GM19395 (cell line): Measurements from ENCODE around the gene LRP5.
"Not testable (repeated sequence)": the region's sequence is repeated elsewhere in the genome, so short reads cannot be mapped to it uniquely, and the experiment has no call there.

ENCODE experiments used
- ATAC-seq: cut with Tn5 transposase; IDR thresholded peaks from one replicate; pipeline ENCODE4 v1.9.1; 2021; ENCODE audit warnings: mild to moderate bottlenecking, moderate library complexity; ENCODE audit not compliant: unreplicated experiment

LRP5 gene

DNA sequence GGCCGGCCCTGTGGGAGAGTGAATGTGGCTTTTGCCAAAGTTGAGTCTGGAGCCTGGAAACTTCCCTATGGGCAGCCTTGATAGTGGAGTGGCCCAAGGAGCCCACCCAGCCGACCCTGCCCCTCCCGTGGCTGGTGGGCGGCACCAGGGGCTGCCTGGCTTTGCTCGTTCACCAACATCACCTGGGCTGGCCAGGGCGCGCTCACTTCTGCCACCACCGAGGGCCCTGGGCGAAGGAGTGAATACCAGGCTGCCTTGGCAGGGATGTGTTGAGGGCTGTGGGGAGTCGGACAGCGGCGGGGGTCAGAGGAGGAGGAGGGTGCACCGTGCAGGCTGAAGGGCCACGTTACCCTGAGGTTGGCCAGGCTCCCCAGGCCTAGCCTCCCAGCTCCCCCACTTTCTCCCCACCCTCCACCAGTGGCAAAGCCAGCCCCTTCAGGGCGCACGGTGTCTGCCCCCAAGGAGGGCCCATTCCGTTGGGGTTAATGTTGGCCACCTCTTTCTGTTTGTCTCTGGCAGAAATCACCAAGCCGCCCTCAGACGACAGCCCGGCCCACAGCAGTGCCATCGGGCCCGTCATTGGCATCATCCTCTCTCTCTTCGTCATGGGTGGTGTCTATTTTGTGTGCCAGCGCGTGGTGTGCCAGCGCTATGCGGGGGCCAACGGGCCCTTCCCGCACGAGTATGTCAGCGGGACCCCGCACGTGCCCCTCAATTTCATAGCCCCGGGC is 125.7 kb downstream of the LRP5 start:
- ATAC-seq: no peak

DNA sequence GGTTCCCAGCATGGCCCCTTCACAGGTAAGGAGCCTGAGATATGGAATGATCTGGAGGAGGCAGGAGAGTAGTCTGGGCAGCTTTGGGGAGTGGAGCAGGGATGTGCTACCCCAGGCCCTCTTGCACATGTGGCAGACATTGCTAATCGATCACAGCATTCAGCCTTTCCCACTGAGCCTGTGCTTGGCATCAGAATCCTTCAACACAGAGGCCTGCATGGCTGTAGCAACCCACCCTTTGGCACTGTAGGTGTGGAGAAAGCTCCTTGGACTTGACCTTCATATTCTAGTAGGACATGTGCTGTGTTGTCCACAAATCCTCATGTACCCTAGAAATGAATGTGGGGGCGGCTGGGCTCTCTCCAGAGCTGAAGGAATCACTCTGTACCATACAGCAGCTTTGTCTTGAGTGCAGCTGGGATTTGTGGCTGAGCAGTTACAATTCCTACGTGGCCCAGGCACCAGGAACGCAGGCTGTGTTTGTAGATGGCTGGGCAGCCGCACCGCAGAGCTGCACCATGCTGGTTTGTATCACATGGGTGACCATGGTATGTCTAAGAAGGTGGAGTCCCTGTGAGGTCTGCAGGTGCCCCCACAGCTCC is 126.4 kb downstream of the LRP5 start:
- no peak for ATAC-seq

DNA sequence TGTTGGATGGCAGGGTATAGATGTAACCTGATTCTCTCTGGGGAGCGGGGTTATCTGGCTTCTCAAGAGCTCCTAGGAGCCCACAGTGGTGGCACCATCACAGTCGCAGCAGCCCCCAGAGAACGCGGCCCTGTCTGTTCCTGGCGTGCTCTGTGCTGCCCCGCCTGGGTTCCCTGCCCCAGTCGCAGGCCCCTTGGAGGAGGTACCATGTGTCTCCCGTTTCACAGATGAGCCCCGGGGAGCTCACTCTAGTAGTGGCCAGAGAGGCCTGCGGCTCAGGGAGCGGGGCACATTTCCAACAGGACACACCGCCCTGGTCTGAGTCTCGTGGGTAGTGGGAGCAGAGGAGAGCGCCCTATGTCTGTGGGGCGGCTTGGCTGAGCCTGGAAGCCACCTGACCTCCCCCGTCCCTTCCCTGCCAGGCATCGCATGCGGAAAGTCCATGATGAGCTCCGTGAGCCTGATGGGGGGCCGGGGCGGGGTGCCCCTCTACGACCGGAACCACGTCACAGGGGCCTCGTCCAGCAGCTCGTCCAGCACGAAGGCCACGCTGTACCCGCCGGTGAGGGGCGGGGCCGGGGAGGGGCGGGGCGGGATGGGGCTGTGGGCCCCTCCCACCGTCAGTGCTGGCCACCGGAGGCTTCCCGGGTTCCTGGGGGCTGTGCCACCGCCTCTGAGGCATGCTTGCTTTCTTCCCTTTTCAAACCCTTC is 127.1 kb downstream of the LRP5 start:
- ATAC-seq: no peak

DNA sequence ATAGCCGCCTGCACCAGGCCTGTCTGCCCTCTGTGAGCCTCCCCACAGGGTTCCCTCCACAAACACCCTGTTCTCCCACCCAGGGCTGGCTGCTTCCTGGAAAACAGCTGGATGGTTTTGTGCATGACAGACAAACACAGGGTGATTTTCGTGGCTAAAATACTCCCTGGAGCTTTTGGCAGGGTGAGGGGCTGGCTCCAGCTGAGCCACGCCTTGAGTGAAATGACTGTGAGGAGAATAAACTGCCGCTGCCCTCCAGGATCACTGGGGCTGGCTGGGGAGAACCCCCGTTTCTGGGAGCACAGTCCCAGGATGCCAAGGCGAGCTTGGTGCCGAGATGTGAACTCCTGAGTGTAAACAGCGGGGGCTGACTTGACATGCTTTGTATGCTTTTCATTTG is 127.8 kb downstream of the LRP5 start:
- ATAC-seq: no peak

DNA sequence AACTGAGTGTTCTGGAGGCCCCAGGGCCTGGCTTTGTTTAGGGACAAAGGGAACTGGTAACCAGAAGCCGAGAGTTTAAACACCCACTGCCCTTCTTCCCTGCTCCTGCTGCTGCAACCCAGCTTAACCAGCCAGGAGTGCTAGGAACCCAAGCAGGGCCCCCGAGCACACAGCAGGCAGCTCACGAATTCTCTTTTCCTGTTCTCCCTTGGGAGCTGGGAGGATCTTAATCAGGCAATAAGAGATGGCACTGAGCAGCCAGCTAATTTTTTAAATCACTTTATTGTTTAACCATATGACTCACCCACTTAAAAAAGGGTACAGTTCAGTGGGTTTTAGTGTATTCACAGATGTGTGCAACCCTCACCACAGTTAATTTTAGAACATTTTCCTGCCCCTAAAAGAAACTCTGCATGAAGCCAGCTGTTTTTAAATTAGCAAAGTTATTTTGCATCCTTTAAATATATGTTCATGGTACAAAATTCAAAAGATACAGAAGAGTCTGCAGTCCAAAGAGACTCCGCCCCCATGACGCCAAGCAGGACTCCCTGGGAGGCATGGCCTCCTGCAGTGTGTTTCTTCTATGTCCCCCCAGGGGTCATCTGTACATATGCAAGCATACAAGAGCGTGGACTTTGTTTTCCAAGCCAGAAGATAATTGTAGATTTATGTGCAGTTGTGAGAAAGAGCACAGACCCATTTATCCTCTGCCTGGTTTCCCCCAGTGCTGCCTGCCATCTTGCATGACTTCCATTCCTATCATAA is 129.3 kb downstream of the LRP5 start:
- no peak for ATAC-seq

DNA sequence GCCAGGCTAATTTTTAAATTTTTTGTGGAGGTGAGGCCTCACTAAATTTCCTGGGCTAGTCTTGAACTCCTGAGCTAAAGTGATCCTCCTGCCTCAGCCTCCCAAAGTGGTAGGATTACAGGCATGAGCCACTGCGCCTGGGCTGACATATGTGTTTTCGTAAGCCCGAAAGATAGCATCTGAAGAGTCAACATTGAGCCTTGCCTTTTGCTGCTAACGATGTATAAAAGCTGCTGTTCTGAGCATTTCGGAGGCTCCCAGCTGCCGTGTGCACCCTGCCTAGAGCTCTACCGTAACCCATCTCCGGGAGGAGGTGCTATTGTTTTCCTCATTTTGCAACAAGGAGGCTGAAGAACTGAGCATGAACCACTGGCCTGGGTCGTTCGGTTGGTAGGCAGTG is 130.0 kb downstream of the LRP5 start:
- ATAC-seq: no peak

DNA sequence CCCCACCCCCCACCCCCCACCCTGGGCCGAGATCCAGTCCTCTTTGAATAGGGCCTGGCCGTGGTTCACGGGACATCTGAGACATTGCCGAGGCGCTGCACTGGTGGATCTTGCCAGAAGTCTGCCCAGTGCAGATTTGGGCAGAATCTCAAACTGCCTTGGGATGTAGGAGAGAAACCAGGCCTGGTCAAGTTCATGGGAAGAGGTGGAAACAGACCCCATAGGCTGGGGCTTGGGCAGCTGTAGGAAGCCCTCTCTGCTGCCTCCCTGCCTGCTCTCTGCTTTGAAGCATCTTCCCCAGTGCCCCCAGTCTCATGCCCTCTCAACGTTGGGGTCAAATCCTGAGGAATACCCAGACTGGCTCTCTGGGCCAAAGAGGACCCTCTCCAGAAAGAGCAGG is 132.2 kb downstream of the LRP5 start:
- no peak for ATAC-seq

DNA sequence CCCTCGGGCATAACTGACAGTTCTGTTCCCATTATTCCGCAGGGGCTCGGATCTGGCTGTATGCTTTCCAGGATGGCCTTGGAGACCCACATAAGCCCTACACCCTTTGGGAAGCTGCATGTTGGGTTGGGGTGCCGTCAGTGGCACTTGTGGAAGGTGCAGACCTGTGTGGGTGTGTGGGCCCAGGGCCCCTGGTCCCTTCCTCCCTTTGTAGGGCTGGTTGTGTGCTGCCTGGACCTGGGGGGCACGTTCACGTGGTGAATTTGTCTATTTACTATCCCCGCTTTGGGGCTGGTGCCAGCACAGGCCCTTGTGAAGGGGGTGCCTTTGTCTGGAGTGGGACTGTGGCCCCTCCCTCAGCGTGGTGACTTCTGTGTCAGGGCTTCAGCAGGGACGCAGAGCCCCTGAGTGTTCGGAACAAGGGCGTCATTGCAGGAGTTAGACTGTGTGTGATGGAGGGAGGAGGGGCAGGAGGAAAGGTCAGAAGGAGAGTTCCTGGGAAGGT is 133.2 kb downstream of the LRP5 start:
- no peak for ATAC-seq

DNA sequence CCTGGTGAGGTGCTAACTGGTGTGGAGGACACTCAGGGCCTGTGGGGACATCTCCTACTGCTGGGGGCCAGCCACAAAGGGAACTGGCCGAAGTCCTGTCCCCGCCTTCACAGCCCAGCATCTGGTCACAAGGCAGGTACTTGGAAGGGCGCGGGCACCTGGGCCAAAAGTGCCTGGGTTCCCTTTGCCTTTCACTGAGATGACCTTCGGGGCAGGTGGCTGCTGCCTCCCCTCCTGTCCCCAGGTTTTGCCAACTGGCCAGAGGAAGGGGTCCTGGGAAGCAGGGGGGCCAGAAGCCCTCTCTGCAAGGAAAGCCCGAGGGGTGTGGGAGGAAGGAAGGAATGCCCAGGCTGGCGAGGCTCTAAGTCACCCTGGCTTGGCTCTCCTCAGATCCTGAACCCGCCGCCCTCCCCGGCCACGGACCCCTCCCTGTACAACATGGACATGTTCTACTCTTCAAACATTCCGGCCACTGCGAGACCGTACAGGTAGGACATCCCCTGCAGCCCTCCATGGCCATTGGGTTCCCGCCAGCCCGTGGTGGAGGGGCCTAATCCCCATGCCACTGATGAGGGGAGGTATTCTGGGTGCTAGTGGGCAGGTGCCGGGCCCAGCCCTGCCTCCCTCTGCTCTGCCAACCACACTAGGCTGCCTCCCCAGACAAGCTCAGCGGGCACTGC is 133.8 kb downstream of the LRP5 start:
- ATAC-seq: no peak

DNA sequence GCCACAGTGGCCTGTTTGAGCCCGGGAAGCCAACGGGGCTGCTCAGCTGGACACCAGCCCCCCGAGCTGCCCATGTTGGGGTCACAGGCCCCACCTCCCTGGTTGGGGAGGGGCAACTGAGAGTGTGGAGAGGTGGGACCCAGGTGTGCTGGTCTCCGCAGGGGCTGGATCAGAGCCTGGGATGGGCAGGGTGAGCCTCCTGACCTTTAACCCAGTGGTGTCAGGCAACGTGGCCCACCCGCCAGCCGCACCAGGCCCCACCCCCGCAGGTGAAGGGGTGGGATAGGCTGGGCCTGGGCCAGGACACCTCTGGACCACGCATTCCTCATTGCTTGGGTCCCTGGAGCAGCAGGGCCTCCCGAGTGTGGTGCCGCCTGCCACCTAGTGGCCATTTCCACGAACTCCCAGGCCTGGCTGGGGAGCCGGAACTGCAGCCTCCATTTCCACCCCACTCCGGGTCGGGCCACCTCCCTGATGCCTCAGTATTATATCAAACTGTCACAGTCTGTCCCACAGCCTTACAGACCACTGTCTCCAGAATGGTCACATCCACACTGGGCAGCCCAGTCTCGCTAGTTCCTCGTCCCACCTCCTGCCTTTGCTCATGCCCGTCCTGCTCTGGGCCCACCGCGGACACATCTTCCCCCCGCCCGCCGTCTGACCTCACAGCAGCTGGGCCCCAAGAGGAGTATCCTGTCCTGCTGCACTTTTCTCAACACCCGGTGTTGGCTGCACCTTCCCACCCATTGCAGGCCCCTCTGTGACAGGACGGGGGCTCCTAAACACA is 134.8 kb downstream of the LRP5 start:
- peak; percentile 60 for ATAC-seq

DNA sequence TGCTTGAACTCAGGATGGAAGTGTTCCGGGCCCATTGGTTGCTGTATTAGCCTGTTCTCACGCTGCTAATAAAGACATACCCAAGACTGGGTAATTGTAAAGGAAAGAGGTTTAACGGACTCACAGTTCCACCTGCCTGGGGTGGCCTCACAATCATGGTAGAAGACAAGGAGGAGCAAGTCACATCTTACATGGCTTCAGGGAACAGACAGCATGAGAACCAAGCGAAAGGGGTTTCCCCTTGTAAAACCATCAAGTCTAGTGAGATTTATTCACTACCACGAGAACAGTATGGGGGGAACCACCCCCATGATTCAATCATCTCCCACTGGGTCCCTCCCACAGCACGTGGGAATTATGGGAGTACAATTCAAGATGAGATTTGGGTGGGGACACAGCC is 135.5 kb downstream of the LRP5 start:
- not testable (repeated sequence) for ATAC-seq

DNA sequence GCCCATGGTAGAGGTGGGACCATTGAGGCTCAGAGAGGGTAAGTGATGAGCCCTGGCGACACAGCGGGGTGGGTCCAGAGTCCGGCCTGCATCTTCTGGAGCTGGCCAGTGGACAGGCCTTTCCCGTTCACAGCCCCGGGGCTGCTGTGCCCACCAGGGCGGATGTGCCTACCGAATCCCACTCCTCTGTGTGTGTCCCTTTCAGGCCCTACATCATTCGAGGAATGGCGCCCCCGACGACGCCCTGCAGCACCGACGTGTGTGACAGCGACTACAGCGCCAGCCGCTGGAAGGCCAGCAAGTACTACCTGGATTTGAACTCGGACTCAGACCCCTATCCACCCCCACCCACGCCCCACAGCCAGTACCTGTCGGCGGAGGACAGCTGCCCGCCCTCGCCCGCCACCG is 136.2 kb downstream of the LRP5 start:
- no peak for ATAC-seq

DNA sequence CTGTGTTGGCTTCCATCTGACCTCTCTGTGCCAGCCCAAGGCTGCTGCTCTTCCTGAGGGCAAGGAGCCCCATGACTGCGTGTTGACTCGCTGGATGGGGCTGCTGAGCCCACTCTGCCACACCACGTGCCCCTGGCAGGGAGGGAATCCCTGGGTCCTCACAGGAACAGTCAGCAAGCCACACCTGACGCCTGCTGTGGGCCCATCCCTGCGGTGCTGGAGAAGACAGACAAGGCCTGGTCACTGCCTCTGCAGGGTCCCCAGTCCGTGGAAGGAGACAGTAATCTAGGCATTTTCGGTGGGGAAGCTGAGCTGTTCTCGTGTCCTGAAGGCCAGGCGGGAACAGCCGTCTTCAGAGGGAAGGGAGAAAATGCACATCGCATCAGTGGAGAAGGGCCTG is 137.6 kb downstream of the LRP5 start:
- no peak for ATAC-seq

DNA sequence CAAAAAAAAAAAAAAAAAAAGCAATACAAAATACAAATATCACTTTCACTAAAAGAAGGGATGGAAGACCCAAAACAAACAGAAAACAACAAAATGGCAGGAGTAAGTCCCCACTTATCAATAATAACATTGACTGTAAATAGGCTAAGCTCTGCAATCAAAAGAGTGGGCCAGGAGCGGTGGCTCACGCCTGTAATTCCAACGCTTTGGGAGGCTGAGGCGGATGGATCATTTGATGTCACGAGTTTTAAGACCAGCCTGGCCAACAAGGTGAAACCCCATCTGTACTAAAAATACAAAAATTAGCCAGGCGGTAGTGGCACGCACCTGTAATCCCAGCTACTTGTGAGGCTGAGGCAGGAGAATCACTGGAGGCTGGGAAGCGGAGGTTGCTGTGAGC is 138.3 kb downstream of the LRP5 start:
- ATAC-seq: no peak

DNA sequence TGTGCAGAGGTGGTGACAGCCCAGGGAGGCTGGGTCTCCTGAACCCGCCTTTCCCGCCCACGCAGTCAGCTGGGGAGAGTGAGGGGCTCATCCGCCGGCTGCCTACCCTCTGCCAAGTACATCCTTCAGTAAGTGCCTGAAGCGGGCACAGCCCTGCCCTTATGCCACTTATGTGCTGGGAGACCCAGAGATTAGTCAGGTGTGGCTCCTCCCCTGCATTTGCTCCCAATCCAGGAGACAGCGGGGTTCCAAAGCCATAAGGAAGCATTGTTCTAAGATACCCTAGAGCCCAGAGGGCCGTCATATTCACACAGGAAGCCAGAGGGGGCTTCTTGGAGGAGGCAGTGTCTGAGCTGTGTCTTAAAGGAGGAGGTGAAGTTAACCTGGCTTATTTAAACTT is 142.4 kb downstream of the LRP5 start:
- no peak for ATAC-seq

DNA sequence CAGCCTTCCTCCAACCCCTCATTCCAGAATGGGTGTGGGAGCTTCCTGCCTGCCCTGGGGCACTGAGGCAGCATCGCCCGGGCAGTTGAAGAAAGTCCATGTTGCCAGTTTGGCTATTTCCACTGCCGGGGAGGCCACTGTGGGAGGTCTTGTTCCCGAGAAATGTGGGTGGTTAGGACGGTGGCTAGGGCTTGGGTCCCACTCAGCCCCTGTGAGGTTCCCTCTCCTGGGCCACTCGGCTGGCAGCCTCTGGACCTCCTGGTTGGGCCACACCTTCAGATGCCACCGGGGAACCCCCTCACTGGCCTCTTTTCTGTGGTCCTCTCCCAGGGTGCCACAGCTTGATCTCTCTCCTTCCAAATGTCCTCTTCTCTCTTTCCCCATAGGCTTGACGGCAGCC is 143.1 kb downstream of the LRP5 start:
- ATAC-seq: no peak

DNA sequence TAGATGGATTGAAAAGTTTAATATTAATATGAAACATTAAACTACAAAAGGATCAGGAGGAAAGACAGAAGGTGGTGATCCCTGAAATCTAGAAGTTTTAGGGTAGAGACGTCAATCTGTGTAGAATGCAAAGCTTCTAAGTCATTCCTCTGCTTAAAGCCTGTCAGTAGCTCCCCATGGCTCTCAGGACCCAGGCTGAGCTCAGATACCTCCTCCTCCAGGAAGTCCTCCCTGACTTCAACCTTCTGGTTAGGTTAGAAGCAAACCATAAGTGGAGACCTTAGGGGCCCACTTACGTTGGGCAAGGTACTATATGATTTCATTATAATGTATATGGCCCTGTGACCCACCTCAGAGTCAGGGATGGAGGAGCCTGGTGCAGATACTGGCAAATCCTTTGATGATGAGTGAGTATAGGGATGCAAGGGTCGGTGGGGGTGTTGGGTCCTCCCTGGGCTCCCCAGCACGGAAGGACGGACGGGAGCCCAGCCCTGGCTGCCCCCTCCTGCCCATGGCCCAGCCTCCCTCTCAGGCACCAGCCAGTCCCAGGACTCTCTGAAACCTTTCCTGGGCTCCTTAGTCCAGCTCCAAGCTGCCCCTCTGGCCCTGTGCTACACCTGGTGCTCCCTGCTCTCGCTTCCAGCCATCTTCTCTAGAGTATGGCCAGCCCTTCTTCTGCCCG is 145.0 kb downstream of the LRP5 start:
- no peak for ATAC-seq

DNA sequence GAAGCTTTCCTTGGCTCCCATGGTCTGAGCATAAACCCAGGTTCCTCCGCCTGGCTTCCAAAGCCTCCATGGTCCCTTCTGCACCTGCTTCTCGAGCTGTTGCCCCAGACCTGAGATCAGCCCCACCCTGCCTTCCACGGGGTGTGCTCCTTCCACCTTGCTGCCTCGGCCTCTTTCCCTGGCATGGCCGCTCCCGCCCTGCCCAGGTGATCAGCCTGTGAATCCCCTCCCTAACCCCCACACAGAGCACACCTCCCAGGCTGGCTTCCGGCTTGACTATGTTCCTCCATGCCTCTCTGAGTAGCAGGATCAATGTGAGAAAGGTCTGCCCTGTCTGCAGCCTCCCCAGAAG is 145.5 kb downstream of the LRP5 start:
- no peak for ATAC-seq

DNA sequence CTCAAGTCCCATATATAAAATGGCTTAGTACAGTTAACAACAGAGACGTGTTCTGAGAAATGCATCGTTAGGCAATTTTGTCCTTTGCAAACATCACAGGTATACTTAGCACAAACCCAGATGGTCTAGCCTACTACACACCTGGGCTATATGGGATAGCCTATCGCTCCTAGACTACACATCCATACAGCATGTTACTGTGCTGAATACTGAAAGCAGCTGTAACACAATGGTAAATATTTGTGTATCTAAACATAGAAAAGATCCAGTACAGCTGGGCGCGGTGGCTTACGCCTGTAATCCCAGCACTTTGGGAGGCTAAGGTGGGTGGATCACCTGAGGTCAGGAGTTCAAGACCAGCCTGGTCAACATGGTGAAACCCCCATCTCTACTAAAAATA is 145.9 kb downstream of the LRP5 start:
- ATAC-seq: not testable (repeated sequence)
